DMS114 treated with DMSO at 0.1 percent for 48 hours (cell line): Measurements from ENCODE around the gene NOL9.
"Not testable (repeated sequence)": the region's sequence is repeated elsewhere in the genome, so short reads cannot be mapped to it uniquely, and the experiment has no call there.

ENCODE experiments used
- DNase-seq: peaks from one replicate; lab custom pipeline; 2025; ENCODE audit not compliant: unreplicated experiment; lab: John Stamatoyannopoulos, UW

The NOL9 gene

DNA sequence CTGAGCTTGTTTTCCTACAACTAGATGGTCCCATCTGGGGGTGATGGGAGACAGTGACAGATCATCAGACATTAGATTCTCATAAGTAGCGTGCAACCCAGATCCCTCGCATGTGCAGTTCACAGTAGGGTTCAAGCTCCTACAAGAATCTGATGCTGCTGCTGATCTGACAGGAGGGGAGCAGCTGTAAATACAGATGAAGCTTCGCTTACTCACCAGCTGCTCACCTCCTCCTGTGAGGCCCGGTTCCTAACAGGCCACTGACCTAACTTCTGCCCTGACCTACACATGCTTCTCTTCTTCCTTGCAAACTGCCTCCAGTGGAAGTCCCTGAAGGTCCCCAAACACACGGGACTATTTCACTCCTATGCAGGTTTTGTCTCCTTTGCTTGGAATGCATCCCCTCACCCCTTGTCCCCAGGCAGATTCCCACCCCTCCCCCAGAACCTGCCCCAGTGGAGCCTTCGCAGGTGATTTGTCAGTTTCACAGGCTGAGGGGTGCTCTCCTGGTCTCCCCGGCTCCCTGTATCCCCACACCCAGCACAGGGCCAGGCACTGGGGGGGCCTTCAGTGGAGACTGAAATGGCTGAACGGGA is 19.8 kb upstream of the NOL9 start:
- no peak for DNase-seq

DNA sequence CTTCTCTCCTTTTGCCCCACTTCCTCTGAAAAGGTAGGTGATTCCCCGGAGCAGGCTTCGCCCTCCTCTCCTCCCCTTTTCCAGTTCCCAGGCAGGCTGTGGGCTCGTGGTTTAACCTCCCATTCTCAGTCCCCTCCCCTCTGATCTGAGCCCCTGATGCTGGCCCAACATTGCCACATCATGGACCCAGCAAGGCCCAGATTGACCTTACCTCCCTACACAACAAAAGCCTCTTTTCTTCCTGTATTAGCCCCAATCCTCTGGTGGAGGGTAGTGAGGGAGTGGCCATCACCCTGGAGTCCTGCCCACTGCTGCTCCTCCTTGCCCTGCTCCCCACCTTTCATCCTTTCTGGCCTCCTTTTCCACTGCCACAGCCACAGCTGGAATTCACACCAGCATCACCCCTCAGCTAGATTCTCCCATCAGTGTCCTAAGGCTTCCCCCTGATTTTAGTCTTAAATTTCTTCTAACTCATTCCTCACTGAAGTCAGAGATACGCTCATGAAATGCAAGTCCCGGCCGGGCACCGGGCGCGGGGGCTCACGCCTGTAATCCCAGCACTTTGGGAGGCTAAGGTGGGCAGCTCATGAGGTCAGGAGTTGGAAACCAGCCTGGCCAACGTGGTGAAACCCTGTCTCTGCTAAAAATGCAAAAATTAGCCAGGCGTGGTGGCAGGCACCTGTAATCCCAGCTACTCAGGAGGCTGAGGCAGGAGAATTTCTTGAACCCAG is 18.5 kb upstream of the NOL9 start:
- no peak for DNase-seq

DNA sequence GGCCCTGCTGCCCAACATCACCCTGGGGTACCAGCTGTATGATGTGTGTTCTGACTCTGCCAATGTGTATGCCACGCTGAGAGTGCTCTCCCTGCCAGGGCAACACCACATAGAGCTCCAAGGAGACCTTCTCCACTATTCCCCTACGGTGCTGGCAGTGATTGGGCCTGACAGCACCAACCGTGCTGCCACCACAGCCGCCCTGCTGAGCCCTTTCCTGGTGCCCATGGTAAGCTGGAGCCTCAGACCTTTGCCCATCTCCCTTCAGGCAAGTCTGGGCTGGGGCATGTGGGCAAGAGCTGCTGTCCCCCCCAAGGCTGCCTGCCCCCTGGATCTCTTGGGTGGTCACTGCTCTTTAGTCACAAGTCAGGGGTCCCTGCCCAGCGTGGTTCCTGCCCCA is 16.7 kb upstream of the NOL9 start:
- no peak for DNase-seq

DNA sequence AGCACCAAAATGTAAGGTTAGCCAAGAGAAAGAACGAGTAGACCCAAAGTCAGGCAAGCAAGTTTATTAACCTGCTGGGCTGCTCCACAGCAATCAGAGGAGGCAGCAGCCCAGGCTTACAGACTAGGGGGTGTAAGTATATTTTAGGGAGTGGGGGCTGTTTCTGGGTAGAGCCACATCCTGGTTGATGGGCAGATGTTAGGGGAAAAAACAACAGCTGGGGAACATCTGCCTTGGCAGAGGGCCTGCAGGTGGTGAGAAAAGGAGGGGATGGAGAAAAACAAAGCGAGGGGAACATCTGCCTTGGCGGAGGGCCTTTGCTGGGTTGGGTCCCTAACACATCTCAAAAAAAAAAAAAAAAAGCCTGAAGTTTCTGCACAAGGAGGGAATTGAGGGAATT is 15.8 kb upstream of the NOL9 start:
- DNase-seq: no peak

DNA sequence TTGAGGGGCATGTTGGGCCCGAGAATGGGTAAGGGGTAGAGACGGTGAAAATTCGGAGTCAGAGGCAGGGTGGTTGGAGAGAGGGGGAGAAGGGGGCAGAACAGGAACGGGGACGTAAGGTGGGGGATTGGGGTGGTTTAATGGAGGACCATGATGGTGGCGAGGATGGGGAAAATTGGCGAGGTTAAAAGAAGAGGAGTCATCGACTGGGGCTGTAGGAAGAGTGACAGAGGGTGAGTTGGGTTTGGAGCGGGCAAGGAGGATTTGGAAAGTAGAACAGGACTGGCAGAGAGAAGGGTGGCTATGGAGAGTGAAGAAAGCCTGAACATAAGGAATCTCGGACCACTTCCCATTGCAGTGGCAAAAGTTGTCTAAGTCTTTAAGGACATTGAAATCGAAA is 14.7 kb upstream of the NOL9 start:
- DNase-seq: no peak

DNA sequence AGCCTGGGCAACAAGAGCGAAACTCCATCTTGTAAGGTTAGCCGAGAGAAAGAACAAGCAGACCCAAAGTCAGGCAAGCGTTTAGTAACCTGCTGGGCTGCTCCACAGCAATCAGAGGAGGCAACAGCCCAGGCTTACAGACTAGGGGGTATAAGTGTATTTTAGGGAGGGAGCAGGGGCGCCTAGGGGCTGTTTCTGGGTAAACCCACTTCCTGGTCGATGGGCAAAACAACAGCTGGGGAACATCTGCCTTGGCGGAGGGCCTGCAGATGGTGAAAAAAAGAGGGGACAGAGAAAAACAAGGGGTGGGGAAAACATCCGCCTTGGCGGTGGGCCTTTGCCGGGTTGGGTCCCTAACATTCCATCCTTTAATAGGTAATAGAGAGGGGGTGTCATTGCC is 6.0 kb upstream of the NOL9 start:
- DNase-seq: no peak

DNA sequence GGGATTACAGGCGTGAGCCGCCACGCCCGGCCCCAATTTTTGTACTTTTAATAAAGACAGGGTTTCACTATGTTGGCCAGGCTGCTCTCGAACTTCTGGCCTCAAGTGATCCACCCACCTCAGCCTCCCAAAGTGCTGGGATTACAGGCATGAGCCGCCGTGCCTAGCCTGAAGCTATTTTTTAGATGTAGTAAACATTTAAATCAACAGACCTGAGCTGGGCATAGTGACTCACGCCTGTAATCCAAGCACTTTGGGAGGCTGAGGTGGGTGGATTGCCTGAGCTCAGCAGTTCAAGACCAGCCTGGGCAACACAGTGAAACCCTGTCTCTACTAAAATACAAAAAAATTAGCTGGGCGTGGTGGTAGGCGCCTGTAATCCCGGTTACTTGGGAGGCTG is 4.8 kb upstream of the NOL9 start:
- DNase-seq: not testable (repeated sequence)

DNA sequence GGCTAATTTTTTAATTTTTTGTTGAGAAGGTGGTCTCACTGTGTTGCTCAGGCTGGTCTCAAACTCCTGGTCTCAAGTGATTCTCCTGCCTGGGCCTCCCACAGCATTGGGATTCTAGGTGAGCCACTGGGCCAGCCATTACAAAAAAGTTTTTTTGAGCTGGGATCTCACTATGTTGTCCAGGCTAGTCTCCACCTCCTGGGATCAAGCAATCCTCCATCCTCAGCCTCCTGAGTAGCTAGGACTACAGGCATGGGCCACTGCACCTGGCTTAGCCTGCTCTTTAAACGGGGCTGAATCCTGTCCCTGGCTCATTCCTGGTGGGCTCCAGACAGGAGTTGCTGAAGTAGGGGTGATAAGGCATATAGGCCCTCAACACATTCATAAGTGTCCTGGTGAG is 3.3 kb upstream of the NOL9 start:
- no peak for DNase-seq

DNA sequence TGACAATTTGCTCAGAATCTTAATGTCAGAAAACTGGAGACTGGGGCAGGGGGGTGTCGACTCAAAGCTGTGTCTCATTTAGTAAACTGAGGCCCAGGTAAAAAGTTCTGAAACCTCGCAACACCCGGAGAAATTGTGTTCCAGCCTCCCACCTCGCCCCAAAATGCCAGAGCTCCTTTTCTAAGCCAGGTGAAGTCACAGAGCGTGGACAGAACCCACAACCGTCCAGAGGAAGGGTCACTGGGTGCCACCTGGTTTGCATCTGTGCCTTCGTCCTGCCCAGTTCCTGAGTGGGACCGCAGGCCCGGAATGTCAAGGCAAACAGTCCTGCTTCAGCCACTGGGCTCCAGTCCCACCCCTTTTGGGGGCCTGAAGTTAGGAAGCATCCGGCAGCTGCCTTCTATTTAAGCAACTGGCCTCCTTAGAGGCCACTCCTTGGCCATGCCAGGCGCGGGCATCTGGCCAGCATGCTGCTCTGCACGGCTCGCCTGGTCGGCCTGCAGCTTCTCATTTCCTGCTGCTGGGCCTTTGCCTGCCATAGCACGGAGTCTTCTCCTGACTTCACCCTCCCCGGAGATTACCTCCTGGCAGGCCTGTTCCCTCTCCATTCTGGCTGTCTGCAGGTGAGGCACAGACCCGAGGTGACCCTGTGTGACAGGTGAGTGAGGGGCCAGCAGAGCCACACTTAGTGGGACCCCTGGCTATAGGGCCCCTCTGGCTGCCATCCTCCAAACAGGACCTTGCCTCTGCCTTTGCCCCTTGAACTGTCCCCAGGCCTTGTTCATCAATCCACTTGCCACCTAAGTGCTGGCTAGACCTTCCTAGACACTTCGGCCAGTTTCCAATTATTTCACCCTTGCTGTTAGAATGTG is 830 bp upstream of the NOL9 start, which contains the start of gene TAS1R1:
Gene TAS1R1 (plus strand): TSS at position 401 of the 872 bp plus-strand sequence. CDS start 67 bp downstream, at position 468.
- DNase-seq: no peak

DNA sequence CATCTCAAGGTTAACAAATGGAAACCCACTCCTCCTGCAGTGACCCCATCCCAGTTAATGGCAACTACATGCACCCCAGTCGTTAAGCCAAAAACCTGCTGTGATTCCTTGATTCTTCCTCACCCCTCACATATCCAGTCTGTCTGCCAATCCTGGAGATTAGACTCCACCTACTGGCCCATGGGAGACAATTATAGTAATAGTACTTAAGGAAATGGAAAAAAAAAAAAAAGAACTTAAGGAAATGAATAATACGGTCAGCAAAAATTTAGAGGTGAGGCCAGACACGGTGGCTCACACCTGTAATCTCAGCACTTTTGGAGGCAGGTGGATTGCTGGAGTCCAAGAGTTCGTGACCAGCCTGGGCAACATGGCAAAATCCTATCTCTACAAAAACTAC is 7.0 kb downstream of the NOL9 start:
- DNase-seq: no peak

DNA sequence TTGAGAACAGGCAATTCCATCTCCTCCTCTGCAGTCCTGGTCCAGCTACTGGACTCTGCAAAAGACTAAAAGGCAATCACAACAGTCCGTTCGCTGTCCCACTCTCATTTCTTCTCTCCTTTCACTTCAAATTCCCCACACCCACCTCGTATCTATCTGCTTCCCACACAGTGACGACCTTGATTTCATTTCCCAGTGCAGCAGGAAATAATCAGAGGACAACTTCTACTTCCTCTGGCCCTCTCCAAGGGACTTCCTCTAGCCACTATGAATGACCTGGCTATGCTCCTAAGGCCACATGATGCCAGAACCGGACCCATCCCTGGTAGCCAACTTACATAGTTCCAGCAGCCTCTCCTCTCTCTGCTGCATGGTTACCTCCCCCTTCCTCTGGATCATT is 8.0 kb downstream of the NOL9 start:
- DNase-seq: no peak

DNA sequence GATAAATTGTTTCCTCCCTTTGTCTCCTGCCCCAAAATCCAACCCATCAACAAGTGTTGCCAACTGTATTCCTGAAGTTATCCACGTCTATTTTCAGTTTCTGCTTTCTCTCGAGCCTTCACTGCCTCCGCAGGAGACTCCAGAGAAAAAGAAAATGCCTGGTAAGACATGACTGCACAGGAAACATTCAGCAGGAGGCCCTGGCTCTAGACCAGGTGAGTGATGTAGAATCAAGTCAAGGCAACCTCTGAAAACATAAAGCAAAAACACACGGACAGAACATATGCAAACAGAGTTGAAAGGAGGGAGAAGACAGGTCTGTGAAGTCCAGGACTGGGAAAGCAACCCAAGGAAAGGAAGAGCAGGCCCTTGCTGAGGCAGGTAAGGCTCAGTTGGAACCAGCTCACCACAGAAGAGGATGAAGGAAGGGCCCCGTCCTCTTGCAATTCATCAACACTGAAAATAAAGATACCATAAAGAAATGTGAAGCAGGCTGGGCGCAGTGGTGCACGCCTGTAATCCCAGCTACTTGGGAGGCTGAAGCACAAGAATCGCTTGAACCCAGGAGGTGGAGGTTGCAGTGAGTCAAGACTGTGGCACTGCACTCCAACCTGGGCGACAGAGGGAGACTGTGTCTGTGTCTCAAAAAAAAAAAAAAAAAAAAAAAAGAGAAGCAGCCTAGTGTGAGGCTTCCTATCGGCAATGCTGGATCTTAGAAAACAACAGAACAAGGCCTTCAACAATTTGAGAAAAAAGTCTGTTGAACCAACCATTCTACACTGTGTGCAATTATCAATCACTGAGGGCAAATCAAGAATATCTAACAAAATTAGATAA is 8.8 kb downstream of the NOL9 start:
- no peak for DNase-seq

DNA sequence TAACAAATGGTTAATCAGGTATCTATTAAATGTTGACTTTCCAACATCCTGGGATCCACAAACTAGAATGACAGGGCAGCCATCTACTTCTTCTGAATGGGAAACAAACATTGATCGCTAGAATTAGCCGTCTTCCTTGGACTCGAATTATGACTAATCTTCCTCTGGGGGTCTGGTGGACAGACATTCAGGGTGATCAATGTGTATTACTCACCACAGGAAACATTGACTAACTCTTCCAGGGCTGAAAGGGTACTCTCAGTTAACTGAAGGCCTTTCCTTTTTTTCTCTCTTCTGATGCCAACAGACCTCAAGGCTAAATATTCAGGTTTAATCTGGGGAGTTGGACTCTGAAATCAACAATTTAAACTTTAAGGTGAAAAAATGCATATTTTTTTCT is 9.5 kb downstream of the NOL9 start:
- no peak for DNase-seq

DNA sequence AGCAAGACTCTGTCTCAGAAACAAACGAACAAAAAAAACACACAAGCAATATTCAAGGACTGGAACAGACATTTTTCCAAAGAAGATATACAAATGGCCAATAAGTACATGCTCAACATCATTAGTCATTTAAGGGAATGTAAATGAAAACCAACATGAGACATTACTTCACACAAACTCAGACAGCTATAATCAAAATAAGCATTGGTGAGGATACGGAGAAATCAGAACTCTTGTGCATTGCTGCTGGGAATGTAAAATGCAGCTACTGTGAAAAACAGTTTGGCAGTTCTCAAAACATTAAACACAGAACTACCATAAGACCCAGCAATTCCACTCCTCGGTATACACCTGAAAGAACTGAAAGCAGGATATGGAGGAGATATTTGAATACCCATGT is 15.4 kb downstream of the NOL9 start:
- DNase-seq: no peak

DNA sequence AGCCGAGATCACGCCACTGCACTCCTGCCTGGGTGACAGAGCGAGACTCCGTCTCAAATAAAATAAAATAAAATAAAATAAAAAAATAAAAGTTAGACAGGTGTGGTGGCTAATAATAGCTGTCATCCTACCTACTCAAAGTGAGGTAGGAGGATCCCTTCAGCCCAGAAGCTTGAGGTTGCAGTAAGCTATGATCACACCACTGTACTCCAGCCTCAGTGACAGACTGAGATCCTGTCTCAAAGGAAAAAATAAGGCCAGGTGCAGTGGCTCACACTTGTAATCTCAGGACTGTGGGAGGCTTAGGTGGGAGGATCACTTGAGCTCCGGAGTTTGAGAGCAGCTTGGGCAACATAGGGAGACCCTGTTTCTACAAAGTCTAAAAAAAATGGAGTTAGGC is 18.0 kb downstream of the NOL9 start:
- no peak for DNase-seq

DNA sequence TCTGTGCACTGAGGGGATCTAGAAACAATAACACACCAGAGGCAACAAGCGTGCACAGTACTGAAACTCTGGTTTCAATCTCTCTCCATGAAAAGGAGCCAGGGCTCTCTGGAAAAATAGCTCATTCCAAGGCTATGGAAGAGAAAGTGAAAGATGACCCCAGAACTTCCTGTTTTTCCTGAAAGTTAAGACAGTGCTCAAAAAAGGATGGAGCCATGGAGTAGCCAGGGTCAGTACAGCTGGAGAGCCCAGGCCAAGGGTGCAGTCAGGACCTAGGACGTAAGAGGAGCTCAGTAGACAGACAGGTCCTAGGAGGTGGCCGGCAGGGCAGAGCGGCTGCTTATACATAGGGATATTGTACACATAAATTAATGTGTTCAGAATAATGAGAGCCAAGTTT is 19.1 kb downstream of the NOL9 start:
- no peak for DNase-seq

DNA sequence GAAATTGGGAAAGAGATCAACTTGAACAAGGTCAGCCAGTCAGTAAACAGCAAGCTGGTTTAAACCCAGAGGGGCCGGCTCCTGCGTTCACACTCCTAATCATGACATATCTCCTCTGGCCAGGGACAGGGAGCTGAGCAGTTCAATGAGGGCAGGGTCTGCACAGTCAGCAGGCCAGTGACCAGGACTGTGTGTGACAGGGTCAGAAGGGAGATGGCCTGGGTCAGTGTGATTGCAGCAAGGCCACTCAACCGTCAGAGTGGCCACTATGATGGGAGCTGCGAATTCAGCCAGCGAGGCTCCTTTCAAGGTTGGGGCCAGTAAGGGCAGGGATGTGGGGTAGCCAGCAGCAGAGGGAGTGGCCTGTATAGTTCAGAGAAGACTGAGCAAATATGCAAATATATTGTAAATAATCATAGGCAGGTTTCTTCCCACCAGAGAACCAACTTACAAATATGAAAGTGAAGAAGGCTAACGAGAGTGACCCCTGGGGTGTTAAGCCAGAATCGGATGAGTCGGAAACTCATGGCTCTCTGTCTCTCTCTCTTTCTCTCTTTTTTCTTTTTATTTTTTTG is 20.0 kb downstream of the NOL9 start:
- DNase-seq: no peak

DNA sequence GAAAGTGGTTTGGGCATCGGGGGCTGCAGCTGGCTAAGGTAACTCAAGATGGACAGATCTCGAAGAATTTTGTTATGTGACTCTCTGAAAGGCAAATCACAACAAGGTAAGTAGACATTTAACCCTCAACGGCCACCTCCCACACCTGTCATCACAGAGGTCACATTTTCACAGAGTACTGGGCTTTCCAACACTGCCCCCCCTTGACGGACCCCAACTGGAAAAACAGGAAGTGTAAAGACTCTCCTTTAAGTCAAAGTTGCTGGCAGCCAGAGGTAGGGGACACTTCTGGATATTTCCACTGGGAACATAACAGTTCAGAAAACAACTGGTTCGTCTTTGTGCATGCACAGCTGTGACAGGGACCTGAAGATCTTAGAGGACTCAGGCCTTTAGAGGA is 22.3 kb downstream of the NOL9 start:
- no peak for DNase-seq

DNA sequence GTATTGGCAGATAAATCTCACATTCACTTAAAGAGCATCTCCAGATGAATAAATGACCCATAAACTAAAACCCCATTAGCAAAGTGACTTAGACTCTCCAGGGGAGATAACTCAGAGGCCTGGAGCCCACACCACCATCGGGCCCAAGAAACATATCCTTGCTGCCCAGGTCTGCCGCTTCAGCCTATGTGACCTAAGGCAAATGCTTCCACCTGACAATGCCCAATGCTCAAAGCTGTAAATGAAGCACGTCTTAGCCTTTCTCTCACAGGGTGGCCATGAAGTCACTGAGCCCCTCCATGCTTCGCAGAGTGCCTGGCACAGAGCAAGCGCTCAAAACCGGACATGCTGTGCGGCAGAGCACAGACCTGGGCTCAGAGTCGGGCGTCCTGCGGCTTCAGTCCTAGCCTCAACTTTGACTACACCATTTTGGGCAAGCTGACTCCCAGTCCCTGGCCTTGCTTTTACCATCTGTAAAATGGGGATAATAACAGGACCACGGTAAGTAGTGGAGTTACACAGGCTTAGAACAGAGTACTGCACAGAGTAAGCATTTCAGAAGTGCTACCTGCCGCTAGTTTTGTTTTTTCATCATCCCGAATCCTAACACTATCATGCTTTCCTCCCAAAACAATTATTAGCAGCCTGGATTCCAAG is 23.7 kb downstream of the NOL9 start:
- no peak for DNase-seq

DNA sequence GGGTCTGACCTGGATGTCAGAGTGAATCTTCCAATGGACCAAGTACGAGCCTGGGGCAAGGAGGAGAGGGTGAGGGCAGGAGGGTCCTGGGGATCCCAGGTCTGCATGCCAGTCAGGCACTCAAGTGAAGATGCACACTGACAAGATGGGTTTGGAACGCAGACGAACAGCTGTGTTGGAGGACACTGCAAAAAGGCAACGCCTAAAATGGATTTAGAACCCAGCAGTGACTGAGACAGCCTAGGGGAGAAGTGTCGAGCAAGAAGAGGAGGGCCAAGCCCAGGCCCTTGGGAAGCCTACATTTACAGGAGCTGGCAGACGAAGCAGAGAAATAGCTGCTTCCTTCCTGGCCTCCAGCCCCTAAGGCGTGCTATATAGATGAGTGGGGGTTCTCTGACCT is 25.8 kb downstream of the NOL9 start:
- no peak for DNase-seq
